GM19193 (cell line): ENCODE results near the gene KLHL29.

Experiments
- POLR2A ChIP-seq: IDR thresholded peaks from 4 replicates; pipeline ENCODE4 v1.6.1; 2011; ENCODE audit not compliant: insufficient read depth, insufficient read length; ENCODE audit errors: extremely low read depth

The KLHL29 gene

GRCh38 chr2:23478087-23478932 is 93.3 kb downstream of the KLHL29 start:
- TF ChIP-seq POLR2A = no peak

DNA sequence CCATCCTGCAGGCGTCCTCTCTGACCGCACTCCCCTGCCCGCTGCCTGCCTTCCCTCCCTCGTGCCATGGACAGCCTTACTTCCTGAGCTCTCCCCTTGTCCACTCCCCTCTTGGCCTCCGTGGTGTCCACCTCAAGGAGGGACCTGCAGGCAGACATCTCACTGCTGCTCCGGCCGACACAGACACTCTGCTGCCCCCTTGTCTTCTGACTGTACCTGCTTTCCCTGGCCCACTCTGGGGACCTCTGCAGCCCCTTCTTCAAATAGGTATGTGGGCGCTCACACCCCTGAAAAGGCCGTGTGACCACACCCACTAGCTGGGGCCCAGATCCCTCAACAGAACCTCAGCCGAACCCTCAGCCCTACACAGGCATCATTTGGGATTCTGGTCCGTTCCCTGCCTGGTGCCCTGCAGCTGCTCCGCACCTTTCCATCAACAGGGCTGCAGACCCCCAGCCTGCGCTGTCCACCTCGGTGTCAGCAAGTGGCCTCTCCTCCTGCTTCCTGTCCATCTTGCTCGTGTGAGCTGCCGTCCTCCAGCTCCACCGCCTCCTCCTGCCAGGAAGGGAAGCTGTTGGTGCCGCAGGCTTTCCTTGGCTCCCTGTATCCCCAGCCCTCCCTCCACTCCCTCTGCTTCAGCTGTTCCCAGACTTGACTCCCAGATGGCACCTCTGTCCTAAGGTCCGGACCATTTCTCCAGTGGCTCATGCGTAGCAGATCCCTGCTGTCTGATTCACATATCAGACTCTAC is 94.1 kb downstream of the KLHL29 start:
- TF ChIP-seq POLR2A = no peak

DNA sequence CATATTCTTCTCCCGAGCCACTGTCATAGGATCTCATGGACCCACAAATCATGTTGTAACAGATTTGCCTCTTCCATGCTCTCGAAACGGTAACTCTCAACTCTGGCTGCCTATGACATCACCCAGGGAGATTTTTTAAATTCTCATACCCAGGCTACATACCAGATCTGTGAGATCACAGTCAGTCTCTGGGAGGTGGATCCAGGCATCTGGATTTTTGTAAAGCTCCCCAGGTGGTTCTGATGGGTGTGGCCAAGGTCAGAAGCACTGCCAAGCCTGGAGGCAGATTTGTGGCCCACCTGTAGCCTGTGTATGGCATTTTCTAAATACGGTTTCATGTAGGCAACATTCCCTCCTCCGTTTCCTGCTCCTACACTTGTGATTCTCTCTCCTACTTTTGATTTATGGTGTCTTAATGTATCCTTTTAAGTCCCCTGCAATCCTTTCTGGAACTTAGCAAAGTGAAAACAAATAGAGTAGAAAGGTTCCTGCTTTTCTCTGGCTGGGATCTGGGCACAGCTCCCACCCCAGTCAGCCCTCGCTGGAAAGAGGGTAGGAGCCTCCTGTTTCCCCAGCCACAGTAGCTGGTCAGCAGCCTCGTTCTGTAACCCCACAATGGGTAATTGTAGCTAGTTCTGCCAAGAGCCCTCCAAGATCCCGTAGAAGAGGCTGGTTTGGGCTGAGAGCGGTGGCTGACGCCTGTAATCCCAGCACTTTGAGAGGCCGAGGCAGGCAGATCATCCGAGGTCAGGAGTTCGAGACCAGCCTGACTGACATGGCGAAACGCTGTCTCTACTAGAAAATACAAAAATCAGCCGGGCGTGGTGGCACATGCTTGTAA is 96.2 kb downstream of the KLHL29 start:
- no peak for TF ChIP-seq POLR2A

DNA sequence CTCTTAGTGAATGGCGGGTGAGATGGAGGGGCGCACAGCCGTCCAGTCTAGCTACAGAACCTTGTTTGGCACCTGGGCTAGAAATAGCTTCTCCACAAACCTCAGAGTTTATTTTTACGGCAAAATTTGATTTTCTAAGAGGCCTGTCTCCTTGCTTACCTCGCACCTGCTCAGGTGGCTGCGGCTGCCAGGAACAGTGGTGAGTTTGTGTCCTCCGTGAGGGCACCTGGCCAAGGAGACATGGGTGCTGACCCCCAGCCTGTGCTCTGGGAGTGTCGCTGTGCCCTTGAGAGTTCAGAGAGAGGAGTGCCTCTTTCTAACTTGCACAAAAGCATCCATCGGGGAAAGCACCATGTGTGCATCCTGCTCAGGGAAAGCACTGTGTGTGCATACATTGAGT is 97.2 kb downstream of the KLHL29 start:
- no peak for TF ChIP-seq POLR2A

- no peak for TF ChIP-seq POLR2A
Observed at GRCh38 chr2:23482607-23483006, 97.6 kb downstream of the KLHL29 start.

DNA sequence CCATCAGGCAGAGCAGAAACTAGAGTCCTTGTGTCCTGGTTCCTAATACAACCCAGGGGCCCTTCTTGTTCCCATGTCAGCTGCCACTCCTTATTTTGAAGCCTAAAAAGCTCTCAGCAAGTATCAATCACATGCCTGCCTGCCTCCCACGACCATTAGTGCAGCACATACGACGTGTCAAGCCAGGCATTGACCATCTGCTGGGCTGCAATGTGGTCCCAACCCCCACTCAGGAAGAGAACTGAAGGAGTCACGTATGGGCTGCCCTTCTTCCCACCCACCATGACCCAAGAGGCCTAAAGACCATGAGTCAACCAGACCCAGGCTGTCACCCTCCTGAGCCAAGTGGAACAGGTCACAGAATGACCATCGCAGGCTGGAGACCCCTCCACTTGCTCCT is 98.8 kb downstream of the KLHL29 start:
- TF ChIP-seq POLR2A = no peak

GRCh38 chr2:23484275-23484674 is 99.3 kb downstream of the KLHL29 start:
- no peak for TF ChIP-seq POLR2A

DNA sequence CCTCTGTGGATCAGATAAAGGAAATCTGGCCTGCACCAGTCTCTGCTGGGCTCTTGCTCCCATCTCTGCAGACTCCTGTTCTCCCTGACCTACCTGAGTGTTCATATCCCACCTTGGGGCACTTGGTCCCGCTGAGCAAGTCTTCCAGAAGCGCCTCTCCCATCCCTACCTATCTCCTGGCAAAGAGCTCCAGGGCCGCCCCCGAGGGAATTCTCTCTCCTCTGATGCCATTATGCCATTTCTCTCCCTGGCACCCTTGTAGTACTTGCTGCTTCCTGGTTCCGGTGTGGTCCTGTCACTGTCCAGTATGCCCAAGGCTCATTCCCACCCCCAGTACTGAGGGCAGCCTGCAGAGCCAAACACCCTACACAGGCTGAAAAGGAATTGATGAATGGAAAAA is 99.8 kb downstream of the KLHL29 start:
- TF ChIP-seq POLR2A = no peak

GRCh38 chr2:23485261-23485660 is 100.3 kb downstream of the KLHL29 start:
- TF ChIP-seq POLR2A = no peak

GRCh38 chr2:23485841-23486683 is 101.1 kb downstream of the KLHL29 start:
- no peak for TF ChIP-seq POLR2A

- TF ChIP-seq POLR2A = no peak
Observed at GRCh38 chr2:23486684-23487075, 101.7 kb downstream of the KLHL29 start.

GRCh38 chr2:23487735-23488492 is 102.9 kb downstream of the KLHL29 start:
- no peak for TF ChIP-seq POLR2A

GRCh38 chr2:23488584-23488983 is 103.6 kb downstream of the KLHL29 start:
- TF ChIP-seq POLR2A = no peak
